ENCODE measurements around the gene ANO8. TPM values are rescaled to one million over a fixed set of nuclear protein-coding genes. Genes with fewer than 3 reads are reported as not detected.
A peak's percentile ranks its signal among the peaks of the same experiment; 100 is the strongest.

ANO8 gene
- total RNA-seq, result 10 to 100 TPM in 2 of 4 donors, 1 to 10 TPM in 2; 6.2 to 24.5 (median 9.9) TPM

- intact Hi-C loops (cut with DNase I; ENCODE audit: low total_unique reads), result loop anchor here (2.0 to 10.0 kb wide), 3 partner anchors 68 to 220 kb away; partner anchors contain the start of genes BABAM1, COLGALT1 and PGLS
- peaks cover 22 to 24% of the 10 kb centered on the region in 2 donors for H3K4me1 ChIP-seq
- peak; percentile 71 to 75 for ATAC-seq
Measured at GRCh38 chr19:17334414-17335409, at the start of gene ANO8. TSS of gene ANO8 (minus strand) at chr19:17334855. CDS start at chr19:17334670, 185 bp downstream.

GRCh38 chr19:17380426-17381138 is 45.9 kb upstream of the ANO8 start:
- no peak overlapping the region for H3K4me3 ChIP-seq
- no peaks in the 10 kb centered on the region for H3K36me3 ChIP-seq
- peak overlapping the region in 1 of 4 donors; percentile 48 for H3K27ac ChIP-seq
- TF ChIP-seq CTCF (IDR thresholded peaks at IDR 0.05 in 4 of 5, conservative IDR thresholded peaks at IDR 0.05 in 1 of 5) (no peak), POLR2A (IDR thresholded peaks at IDR 0.05) (no peak)
- intact Hi-C loops (cut with DNase I; ENCODE audit: low total_unique reads), result no loop called here
- H3K9me3 ChIP-seq, result no peaks in the 10 kb centered on the region
- H3K27me3 ChIP-seq, result no peaks in the 10 kb centered on the region
- peaks cover 11 to 15% of the 10 kb centered on the region in 2 donors for H3K4me1 ChIP-seq
- no peak for DNase-seq
- ATAC-seq, result no peak
- in situ Hi-C loops (cut with MboI; ENCODE audit: low sequenced_read_pairs in 4 of 4), result no loop called here

More at GRCh38 chr19:17334414-17335409, at the start of gene ANO8:
- Histone ChIP-seq H3K4me3 (peak within 1 kb of the TSS; percentile 70 to 89 (median 80)), H3K27me3 (no peaks in the 10 kb centered on the region), H3K27ac (peak within 1 kb of the TSS; percentile 74 to 93 (median 80)), H3K9me3 (no peaks in the 10 kb centered on the region), H3K36me3 (peaks cover 0 to 7% of the 10 kb centered on the region in 2 donors)
- TF ChIP-seq CTCF (IDR thresholded peaks at IDR 0.05 in 4 of 5, conservative IDR thresholded peaks at IDR 0.05 in 1 of 5) (peak in 1 of 5 experiments; percentile 15), POLR2A (IDR thresholded peaks at IDR 0.05) (peak in 1 of 2 donors; percentile 59)
- in situ Hi-C loops (cut with MboI; ENCODE audit: low sequenced_read_pairs in 4 of 4), result no loop called here
- DNase-seq, result peak; percentile 87 to 88

- H3K9me3 ChIP-seq, result no peaks in the 10 kb centered on the region
- no peaks in the 10 kb centered on the region for H3K36me3 ChIP-seq
- peak overlapping the region in 2 of 4 donors; percentile 48 to 50 for H3K27ac ChIP-seq
- intact Hi-C loops (cut with DNase I; ENCODE audit: low total_unique reads), result no loop called here
- no peak for TF ChIP-seq POLR2A (IDR thresholded peaks at IDR 0.05)
- no peak for TF ChIP-seq CTCF (IDR thresholded peaks at IDR 0.05 in 4 of 5, conservative IDR thresholded peaks at IDR 0.05 in 1 of 5)
- DNase-seq (no peak), ATAC-seq (no peak)
- H3K27me3 ChIP-seq, result no peaks in the 10 kb centered on the region
- H3K4me3 ChIP-seq, result no peak overlapping the region
- H3K4me1 ChIP-seq, result peaks cover 19% of the 10 kb centered on the region in 2 donors
- in situ Hi-C loops (cut with MboI; ENCODE audit: low sequenced_read_pairs in 4 of 4), result no loop called here
Measured at GRCh38 chr19:17379221-17379631, 44.6 kb upstream of the ANO8 start.

- DNase-seq (no peak), ATAC-seq (no peak)
- TF ChIP-seq CTCF (IDR thresholded peaks at IDR 0.05 in 4 of 5, conservative IDR thresholded peaks at IDR 0.05 in 1 of 5) (no peak), POLR2A (IDR thresholded peaks at IDR 0.05) (no peak)
- intact Hi-C loops (cut with DNase I; ENCODE audit: low total_unique reads) (no loop called here), in situ Hi-C loops (cut with MboI; ENCODE audit: low sequenced_read_pairs in 4 of 4) (no loop called here)
- no peak overlapping the region for H3K4me3 ChIP-seq
- peaks cover 19 to 23% of the 10 kb centered on the region in 2 donors for H3K4me1 ChIP-seq
- no peaks in the 10 kb centered on the region for H3K9me3 ChIP-seq
- H3K27ac ChIP-seq, result peak overlapping the region in 2 of 4 donors; percentile 48 to 50
- H3K27me3 ChIP-seq, result no peaks in the 10 kb centered on the region
- no peaks in the 10 kb centered on the region for H3K36me3 ChIP-seq
Measured at GRCh38 chr19:17378271-17378670, 43.6 kb upstream of the ANO8 start.
